ENCODE measurements around the gene OTOGL.

Gene OTOGL

DNA sequence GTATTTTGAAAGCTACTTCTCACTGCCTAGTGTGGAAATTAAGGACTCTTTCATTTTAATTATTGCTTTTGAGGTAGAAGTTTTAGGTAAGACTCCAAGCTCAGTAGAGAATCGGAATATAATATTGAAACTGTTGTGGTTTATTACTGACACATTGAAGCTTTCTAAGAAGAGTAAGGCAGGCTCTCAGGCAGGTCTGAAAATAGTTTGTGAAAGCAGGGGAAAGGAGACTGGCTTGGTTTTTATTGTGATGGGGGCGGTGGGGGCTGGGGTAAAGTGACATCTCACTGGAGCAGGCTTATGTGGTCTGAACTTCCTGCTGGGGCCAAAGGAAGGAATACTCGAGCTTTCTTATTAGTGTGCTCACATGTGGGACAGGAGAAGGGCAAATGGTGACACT lies 79.5 kb downstream of the OTOGL start:
- no peak overlapping the region for H3K27ac ChIP-seq (ENCODE audit: low read depth, low read length)
- no peaks in the 10 kb centered on the region for H3K36me3 ChIP-seq (ENCODE audit: control insufficient read depth in 5 of 5, insufficient read depth in 5 of 5, low read length in 5 of 5)
- H3K4me1 ChIP-seq (ENCODE audit: control insufficient read depth in 5 of 5, insufficient read depth in 5 of 5, low read length in 5 of 5) = no peaks in the 10 kb centered on the region
- H3K27me3 ChIP-seq (ENCODE audit: control insufficient read depth in 5 of 5, insufficient read depth in 4 of 5, low read length in 5 of 5) = no peaks in the 10 kb centered on the region
- H3K9ac ChIP-seq (ENCODE audit: low read length in 5 of 5) = no peak overlapping the region
- no peaks in the 10 kb centered on the region for H3K9me3 ChIP-seq (ENCODE audit: control insufficient read depth in 5 of 5, low read length in 5 of 5)
- H3K4me3 ChIP-seq (ENCODE audit: low read depth in 1 of 5, low read length in 5 of 5) = no peak overlapping the region

DNA sequence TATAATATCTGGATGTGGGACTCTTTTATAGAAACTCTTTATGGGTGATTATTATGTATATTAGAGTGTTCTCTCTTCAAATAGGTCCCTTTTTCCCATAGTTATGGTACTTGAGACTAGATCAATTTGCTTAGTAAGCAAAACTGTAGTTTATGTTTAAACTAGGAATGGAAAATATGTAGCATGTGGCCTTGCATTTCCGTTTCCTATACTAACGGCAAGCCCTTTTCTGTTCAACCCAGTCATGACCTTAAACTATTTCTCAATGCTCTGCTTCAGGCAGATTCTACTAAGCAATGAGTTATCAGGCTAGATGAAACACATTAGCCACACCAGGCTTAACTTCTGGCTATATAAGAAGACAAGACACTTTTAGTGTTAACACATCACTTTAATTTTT lies 84.6 kb downstream of the OTOGL start:
- Histone ChIP-seq H3K4me3 (ENCODE audit: low read depth in 1 of 5, low read length in 5 of 5) (no peak overlapping the region), H3K36me3 (ENCODE audit: control insufficient read depth in 5 of 5, insufficient read depth in 5 of 5, low read length in 5 of 5) (no peaks in the 10 kb centered on the region), H3K4me1 (ENCODE audit: control insufficient read depth in 5 of 5, insufficient read depth in 5 of 5, low read length in 5 of 5) (peaks cover 0 to 19% (median 0%) of the 10 kb centered on the region in 5 donors), H3K27ac (ENCODE audit: low read depth, low read length) (no peak overlapping the region), H3K9ac (ENCODE audit: low read length in 5 of 5) (no peak overlapping the region), H3K9me3 (ENCODE audit: control insufficient read depth in 5 of 5, low read length in 5 of 5) (no peaks in the 10 kb centered on the region), H3K27me3 (ENCODE audit: control insufficient read depth in 5 of 5, insufficient read depth in 4 of 5, low read length in 5 of 5) (no peaks in the 10 kb centered on the region)

- no peaks in the 10 kb centered on the region for H3K36me3 ChIP-seq (ENCODE audit: control insufficient read depth in 5 of 5, insufficient read depth in 5 of 5, low read length in 5 of 5)
- no peak overlapping the region for H3K4me3 ChIP-seq (ENCODE audit: low read depth in 1 of 5, low read length in 5 of 5)
- no peak overlapping the region for H3K27ac ChIP-seq (ENCODE audit: low read depth, low read length)
- no peaks in the 10 kb centered on the region for H3K9me3 ChIP-seq (ENCODE audit: control insufficient read depth in 5 of 5, low read length in 5 of 5)
- no peak overlapping the region for H3K9ac ChIP-seq (ENCODE audit: low read length in 5 of 5)
- H3K4me1 ChIP-seq (ENCODE audit: control insufficient read depth in 5 of 5, insufficient read depth in 5 of 5, low read length in 5 of 5) = peaks cover 0 to 19% (median 0%) of the 10 kb centered on the region in 5 donors
- no peaks in the 10 kb centered on the region for H3K27me3 ChIP-seq (ENCODE audit: control insufficient read depth in 5 of 5, insufficient read depth in 4 of 5, low read length in 5 of 5)
Observed at GRCh38 chr12:80184926-80185325, 85.6 kb downstream of the OTOGL start.

- Histone ChIP-seq H3K27me3 (ENCODE audit: control insufficient read depth in 5 of 5, insufficient read depth in 4 of 5, low read length in 5 of 5) (no peaks in the 10 kb centered on the region), H3K27ac (ENCODE audit: low read depth, low read length) (peak overlapping the region; percentile 88), H3K4me1 (ENCODE audit: control insufficient read depth in 5 of 5, insufficient read depth in 5 of 5, low read length in 5 of 5) (peaks cover 0 to 19% (median 0%) of the 10 kb centered on the region in 5 donors), H3K9ac (ENCODE audit: low read length in 5 of 5) (peak overlapping the region in 3 of 5 donors; percentile 3 to 26 (median 11)), H3K4me3 (ENCODE audit: low read depth in 1 of 5, low read length in 5 of 5) (peak overlapping the region in 1 of 5 donors; percentile 25), H3K36me3 (ENCODE audit: control insufficient read depth in 5 of 5, insufficient read depth in 5 of 5, low read length in 5 of 5) (no peaks in the 10 kb centered on the region), H3K9me3 (ENCODE audit: control insufficient read depth in 5 of 5, low read length in 5 of 5) (no peaks in the 10 kb centered on the region)
Observed at GRCh38 chr12:80186727-80187217, 87.4 kb downstream of the OTOGL start.

DNA sequence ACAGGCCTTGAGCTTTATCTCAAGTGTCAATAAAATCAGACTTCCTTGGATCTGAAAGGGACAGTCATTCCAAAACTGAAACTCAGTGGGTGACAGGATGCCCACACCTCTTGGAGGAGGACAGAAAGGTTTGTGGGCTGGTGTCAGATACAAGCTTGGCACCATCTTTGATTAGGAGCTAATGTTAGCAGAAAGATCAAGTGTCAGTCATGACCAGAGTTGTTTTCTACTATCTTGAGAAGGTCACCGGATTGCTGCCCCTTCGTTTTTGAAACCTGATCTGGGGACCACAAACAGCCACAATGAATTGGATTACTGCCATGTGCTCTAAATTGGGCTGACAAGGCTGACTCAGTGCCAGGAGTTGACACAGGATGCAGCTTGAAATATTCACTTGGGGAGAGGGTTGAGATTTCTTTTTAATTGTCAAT lies 88.3 kb downstream of the OTOGL start:
- Histone ChIP-seq H3K27me3 (ENCODE audit: control insufficient read depth in 5 of 5, insufficient read depth in 4 of 5, low read length in 5 of 5) (no peaks in the 10 kb centered on the region), H3K27ac (ENCODE audit: low read depth, low read length) (peak overlapping the region; percentile 88), H3K4me3 (ENCODE audit: low read depth in 1 of 5, low read length in 5 of 5) (no peak overlapping the region), H3K9ac (ENCODE audit: low read length in 5 of 5) (peak overlapping the region in 2 of 5 donors; percentile 16 to 40), H3K9me3 (ENCODE audit: control insufficient read depth in 5 of 5, low read length in 5 of 5) (no peaks in the 10 kb centered on the region), H3K36me3 (ENCODE audit: control insufficient read depth in 5 of 5, insufficient read depth in 5 of 5, low read length in 5 of 5) (no peaks in the 10 kb centered on the region), H3K4me1 (ENCODE audit: control insufficient read depth in 5 of 5, insufficient read depth in 5 of 5, low read length in 5 of 5) (peaks cover 0 to 19% (median 0%) of the 10 kb centered on the region in 5 donors)

DNA sequence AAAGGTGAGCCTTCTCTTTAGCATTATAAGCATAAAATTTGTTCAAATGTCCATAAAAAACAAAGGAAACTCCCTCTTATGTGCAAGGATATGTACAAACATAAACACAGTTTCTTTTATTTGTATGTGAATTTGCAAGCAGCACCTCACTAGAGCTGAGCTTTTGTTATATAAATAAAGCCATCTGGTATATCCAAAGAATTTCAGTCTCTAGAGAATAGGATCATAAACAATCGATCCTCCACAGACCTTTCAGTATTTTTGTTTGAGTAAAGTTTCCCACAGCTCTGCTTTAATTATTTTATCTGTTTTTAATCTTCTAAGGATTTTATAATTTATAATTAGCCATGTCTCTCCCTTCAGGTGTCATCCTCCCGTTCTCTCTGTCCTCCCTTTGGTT lies 89.2 kb downstream of the OTOGL start:
- peaks cover 0 to 19% (median 0%) of the 10 kb centered on the region in 5 donors for H3K4me1 ChIP-seq (ENCODE audit: control insufficient read depth in 5 of 5, insufficient read depth in 5 of 5, low read length in 5 of 5)
- H3K27me3 ChIP-seq (ENCODE audit: control insufficient read depth in 5 of 5, insufficient read depth in 4 of 5, low read length in 5 of 5) = no peaks in the 10 kb centered on the region
- H3K4me3 ChIP-seq (ENCODE audit: low read depth in 1 of 5, low read length in 5 of 5) = no peak overlapping the region
- H3K9ac ChIP-seq (ENCODE audit: low read length in 5 of 5) = no peak overlapping the region
- H3K36me3 ChIP-seq (ENCODE audit: control insufficient read depth in 5 of 5, insufficient read depth in 5 of 5, low read length in 5 of 5) = no peaks in the 10 kb centered on the region
- no peak overlapping the region for H3K27ac ChIP-seq (ENCODE audit: low read depth, low read length)
- H3K9me3 ChIP-seq (ENCODE audit: control insufficient read depth in 5 of 5, low read length in 5 of 5) = no peaks in the 10 kb centered on the region

GRCh38 chr12:80189241-80189640 lies 89.9 kb downstream of the OTOGL start:
- Histone ChIP-seq H3K36me3 (ENCODE audit: control insufficient read depth in 5 of 5, insufficient read depth in 5 of 5, low read length in 5 of 5) (no peaks in the 10 kb centered on the region), H3K4me3 (ENCODE audit: low read depth in 1 of 5, low read length in 5 of 5) (no peak overlapping the region), H3K27ac (ENCODE audit: low read depth, low read length) (no peak overlapping the region), H3K9me3 (ENCODE audit: control insufficient read depth in 5 of 5, low read length in 5 of 5) (no peaks in the 10 kb centered on the region), H3K9ac (ENCODE audit: low read length in 5 of 5) (no peak overlapping the region), H3K27me3 (ENCODE audit: control insufficient read depth in 5 of 5, insufficient read depth in 4 of 5, low read length in 5 of 5) (no peaks in the 10 kb centered on the region), H3K4me1 (ENCODE audit: control insufficient read depth in 5 of 5, insufficient read depth in 5 of 5, low read length in 5 of 5) (peaks cover 0 to 23% (median 3%) of the 10 kb centered on the region in 5 donors)

DNA sequence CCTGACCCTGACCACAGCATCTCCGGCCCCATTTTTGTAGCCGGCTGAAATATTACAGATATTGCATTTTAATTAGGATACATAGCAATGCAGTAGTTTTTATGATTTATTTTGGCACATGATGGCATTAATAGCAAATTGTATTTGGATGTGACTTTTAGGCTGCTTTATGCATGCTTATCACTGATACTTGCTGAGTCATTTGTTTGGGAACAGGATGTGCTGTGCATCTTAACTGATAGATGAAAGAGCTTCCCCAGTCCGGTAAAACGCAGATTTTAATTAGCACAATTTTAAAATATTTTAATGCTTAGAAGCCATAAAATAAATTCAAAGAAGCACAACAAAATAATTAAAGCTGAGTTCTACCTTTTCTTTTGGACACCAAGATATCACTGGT lies 90.7 kb downstream of the OTOGL start:
- Histone ChIP-seq H3K27ac (ENCODE audit: low read depth, low read length) (no peak overlapping the region), H3K4me3 (ENCODE audit: low read depth in 1 of 5, low read length in 5 of 5) (no peak overlapping the region), H3K4me1 (ENCODE audit: control insufficient read depth in 5 of 5, insufficient read depth in 5 of 5, low read length in 5 of 5) (peaks cover 0 to 23% (median 3%) of the 10 kb centered on the region in 5 donors), H3K9me3 (ENCODE audit: control insufficient read depth in 5 of 5, low read length in 5 of 5) (no peaks in the 10 kb centered on the region), H3K9ac (ENCODE audit: low read length in 5 of 5) (no peak overlapping the region), H3K36me3 (ENCODE audit: control insufficient read depth in 5 of 5, insufficient read depth in 5 of 5, low read length in 5 of 5) (no peaks in the 10 kb centered on the region), H3K27me3 (ENCODE audit: control insufficient read depth in 5 of 5, insufficient read depth in 4 of 5, low read length in 5 of 5) (no peaks in the 10 kb centered on the region)

GRCh38 chr12:80192087-80192486 lies 92.8 kb downstream of the OTOGL start:
- Histone ChIP-seq H3K27me3 (ENCODE audit: control insufficient read depth in 5 of 5, insufficient read depth in 4 of 5, low read length in 5 of 5) (no peaks in the 10 kb centered on the region), H3K9me3 (ENCODE audit: control insufficient read depth in 5 of 5, low read length in 5 of 5) (no peaks in the 10 kb centered on the region), H3K4me3 (ENCODE audit: low read depth in 1 of 5, low read length in 5 of 5) (no peak overlapping the region), H3K4me1 (ENCODE audit: control insufficient read depth in 5 of 5, insufficient read depth in 5 of 5, low read length in 5 of 5) (peaks cover 0 to 14% (median 3%) of the 10 kb centered on the region in 5 donors), H3K36me3 (ENCODE audit: control insufficient read depth in 5 of 5, insufficient read depth in 5 of 5, low read length in 5 of 5) (no peaks in the 10 kb centered on the region), H3K9ac (ENCODE audit: low read length in 5 of 5) (no peak overlapping the region), H3K27ac (ENCODE audit: low read depth, low read length) (no peak overlapping the region)

DNA sequence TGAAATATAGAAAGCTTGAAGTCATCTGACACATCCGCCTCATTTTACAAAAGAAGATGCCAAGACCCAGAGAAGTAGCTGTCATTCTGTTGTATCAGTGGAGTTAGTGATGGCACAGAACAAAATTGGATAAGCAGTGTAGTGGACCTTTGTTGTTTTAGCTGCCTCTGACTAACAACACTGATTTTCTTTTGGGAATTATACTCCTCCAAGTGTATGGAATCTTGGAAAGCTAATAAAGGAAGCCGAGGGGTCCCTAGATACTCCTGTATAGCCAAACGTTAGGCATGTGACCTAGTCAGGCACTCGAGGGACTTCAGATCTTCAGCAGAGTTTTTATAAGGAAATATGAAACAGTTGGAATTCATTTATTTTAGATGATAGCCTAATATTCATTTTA lies 94.5 kb downstream of the OTOGL start:
- no peak overlapping the region for H3K9ac ChIP-seq (ENCODE audit: low read length in 5 of 5)
- no peaks in the 10 kb centered on the region for H3K27me3 ChIP-seq (ENCODE audit: control insufficient read depth in 5 of 5, insufficient read depth in 4 of 5, low read length in 5 of 5)
- no peak overlapping the region for H3K27ac ChIP-seq (ENCODE audit: low read depth, low read length)
- H3K9me3 ChIP-seq (ENCODE audit: control insufficient read depth in 5 of 5, low read length in 5 of 5) = no peaks in the 10 kb centered on the region
- no peak overlapping the region for H3K4me3 ChIP-seq (ENCODE audit: low read depth in 1 of 5, low read length in 5 of 5)
- H3K4me1 ChIP-seq (ENCODE audit: control insufficient read depth in 5 of 5, insufficient read depth in 5 of 5, low read length in 5 of 5) = peaks cover 0 to 5% (median 3%) of the 10 kb centered on the region in 5 donors
- no peaks in the 10 kb centered on the region for H3K36me3 ChIP-seq (ENCODE audit: control insufficient read depth in 5 of 5, insufficient read depth in 5 of 5, low read length in 5 of 5)
